ENCODE data around the gene LEP. TPM values are rescaled to one million over a fixed set of nuclear protein-coding genes. Genes with fewer than 3 reads are reported as not detected.

Gene LEP
- total RNA-seq, 1 experiment from 2014 or later: not detected

GRCh38 chr7:128259131-128260061 is 18.3 kb downstream of the LEP start:
- Mint-ChIP-seq H3K27ac (no peak overlapping the region), H3K4me3 (no peak overlapping the region), H3K27me3 (ENCODE audit: low read depth) (no peaks in the 10 kb centered on the region; the same call in 1 of the 2 replicates), H3K4me1 (peaks cover 32% of the 10 kb centered on the region), H3K36me3 (no peaks in the 10 kb centered on the region), H3K9me3 (peaks cover 2% of the 10 kb centered on the region; the same call in 1 of the 2 replicates)
- DNase-seq (ENCODE audit: low spot score) (no peak), ATAC-seq (peak; percentile 43; the same call in 1 of the 2 replicates)
- POLR2A ChIA-PET: no interaction called here
- TF ChIP-seq, protein P1, sequence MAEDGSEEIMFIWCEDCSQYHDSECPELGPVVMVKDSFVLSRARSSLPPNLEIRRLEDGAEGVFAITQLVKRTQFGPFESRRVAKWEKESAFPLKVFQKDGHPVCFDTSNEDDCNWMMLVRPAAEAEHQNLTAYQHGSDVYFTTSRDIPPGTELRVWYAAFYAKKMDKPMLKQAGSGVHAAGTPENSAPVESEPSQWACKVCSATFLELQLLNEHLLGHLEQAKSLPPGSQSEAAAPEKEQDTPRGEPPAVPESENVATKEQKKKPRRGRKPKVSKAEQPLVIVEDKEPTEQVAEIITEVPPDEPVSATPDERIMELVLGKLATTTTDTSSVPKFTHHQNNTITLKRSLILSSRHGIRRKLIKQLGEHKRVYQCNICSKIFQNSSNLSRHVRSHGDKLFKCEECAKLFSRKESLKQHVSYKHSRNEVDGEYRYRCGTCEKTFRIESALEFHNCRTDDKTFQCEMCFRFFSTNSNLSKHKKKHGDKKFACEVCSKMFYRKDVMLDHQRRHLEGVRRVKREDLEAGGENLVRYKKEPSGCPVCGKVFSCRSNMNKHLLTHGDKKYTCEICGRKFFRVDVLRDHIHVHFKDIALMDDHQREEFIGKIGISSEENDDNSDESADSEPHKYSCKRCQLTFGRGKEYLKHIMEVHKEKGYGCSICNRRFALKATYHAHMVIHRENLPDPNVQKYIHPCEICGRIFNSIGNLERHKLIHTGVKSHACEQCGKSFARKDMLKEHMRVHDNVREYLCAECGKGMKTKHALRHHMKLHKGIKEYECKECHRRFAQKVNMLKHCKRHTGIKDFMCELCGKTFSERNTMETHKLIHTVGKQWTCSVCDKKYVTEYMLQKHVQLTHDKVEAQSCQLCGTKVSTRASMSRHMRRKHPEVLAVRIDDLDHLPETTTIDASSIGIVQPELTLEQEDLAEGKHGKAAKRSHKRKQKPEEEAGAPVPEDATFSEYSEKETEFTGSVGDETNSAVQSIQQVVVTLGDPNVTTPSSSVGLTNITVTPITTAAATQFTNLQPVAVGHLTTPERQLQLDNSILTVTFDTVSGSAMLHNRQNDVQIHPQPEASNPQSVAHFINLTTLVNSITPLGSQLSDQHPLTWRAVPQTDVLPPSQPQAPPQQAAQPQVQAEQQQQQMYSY (CRISPR knock-in tag; IDR thresholded peaks at IDR 0.05): no peak
- TF ChIP-seq EMX1 (CRISPR knock-in tag; IDR thresholded peaks at IDR 0.05) (no peak), ZNF396 (CRISPR knock-in tag; IDR thresholded peaks at IDR 0.05; ENCODE audit: borderline replicate concordance) (no peak), MAX (CRISPR knock-in tag; IDR thresholded peaks at IDR 0.05) (no peak), ESRRA (CRISPR knock-in tag; IDR thresholded peaks at IDR 0.05; ENCODE audit: borderline replicate concordance) (no peak), ELF4 (CRISPR knock-in tag; IDR thresholded peaks at IDR 0.05; ENCODE audit: low read depth) (no peak), RELA (CRISPR knock-in tag; IDR thresholded peaks at IDR 0.05; ENCODE audit: borderline replicate concordance) (no peak), JUN (CRISPR knock-in tag; IDR thresholded peaks at IDR 0.05) (no peak), FOXK1 (CRISPR knock-in tag; IDR thresholded peaks at IDR 0.05) (no peak), ZNF121 (CRISPR knock-in tag; IDR thresholded peaks at IDR 0.05) (no peak), ZNF671 (CRISPR knock-in tag; IDR thresholded peaks at IDR 0.05) (no peak), E2F5 (CRISPR knock-in tag; IDR thresholded peaks at IDR 0.05) (no peak), MYBL2 (CRISPR knock-in tag; IDR thresholded peaks at IDR 0.05) (no peak), SOX15 (CRISPR knock-in tag; IDR thresholded peaks at IDR 0.05) (no peak)
- TF ChIP-seq, protein P2, sequence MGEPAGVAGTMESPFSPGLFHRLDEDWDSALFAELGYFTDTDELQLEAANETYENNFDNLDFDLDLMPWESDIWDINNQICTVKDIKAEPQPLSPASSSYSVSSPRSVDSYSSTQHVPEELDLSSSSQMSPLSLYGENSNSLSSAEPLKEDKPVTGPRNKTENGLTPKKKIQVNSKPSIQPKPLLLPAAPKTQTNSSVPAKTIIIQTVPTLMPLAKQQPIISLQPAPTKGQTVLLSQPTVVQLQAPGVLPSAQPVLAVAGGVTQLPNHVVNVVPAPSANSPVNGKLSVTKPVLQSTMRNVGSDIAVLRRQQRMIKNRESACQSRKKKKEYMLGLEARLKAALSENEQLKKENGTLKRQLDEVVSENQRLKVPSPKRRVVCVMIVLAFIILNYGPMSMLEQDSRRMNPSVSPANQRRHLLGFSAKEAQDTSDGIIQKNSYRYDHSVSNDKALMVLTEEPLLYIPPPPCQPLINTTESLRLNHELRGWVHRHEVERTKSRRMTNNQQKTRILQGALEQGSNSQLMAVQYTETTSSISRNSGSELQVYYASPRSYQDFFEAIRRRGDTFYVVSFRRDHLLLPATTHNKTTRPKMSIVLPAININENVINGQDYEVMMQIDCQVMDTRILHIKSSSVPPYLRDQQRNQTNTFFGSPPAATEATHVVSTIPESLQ (CRISPR knock-in tag; IDR thresholded peaks at IDR 0.05): no peak
- TF ChIP-seq, protein P3, sequence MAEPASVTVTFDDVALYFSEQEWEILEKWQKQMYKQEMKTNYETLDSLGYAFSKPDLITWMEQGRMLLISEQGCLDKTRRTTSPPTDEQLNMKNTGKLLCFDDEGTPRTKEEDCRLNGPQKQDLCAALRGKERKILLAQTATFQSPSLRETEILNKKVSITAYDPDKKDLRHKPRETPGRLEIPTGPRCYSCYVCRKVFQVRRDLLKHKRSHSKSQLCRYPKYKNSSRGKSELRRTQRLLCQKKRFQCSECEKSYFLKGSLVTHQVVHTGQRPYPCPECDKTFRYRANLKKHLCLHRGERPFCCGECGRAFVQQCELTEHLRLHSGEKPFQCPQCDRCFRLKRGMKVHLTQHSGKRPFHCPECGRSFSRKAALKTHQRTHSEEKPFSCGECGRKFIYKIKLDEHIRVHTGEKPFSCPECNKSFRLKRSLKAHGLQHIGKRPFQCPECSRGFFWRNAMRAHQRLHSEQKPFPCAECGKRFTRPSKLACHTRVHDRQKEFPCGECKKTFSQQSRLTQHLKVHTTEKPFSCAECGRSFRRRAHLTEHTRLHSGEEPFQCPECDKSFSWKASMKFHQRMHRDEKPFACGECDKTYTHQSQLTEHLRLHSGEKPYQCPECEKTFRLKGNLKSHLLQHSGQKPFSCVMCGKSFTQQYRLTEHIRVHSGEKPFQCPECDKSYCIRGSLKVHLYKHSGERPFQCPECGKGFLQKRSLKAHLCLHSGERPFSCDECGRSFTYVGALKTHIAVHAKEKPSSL (CRISPR knock-in tag; conservative IDR thresholded peaks at IDR 0.05): no peak
- TF ChIP-seq, protein P4, sequence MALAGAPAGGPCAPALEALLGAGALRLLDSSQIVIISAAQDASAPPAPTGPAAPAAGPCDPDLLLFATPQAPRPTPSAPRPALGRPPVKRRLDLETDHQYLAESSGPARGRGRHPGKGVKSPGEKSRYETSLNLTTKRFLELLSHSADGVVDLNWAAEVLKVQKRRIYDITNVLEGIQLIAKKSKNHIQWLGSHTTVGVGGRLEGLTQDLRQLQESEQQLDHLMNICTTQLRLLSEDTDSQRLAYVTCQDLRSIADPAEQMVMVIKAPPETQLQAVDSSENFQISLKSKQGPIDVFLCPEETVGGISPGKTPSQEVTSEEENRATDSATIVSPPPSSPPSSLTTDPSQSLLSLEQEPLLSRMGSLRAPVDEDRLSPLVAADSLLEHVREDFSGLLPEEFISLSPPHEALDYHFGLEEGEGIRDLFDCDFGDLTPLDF (CRISPR knock-in tag; IDR thresholded peaks at IDR 0.05): no peak
- TF ChIP-seq, protein P5, sequence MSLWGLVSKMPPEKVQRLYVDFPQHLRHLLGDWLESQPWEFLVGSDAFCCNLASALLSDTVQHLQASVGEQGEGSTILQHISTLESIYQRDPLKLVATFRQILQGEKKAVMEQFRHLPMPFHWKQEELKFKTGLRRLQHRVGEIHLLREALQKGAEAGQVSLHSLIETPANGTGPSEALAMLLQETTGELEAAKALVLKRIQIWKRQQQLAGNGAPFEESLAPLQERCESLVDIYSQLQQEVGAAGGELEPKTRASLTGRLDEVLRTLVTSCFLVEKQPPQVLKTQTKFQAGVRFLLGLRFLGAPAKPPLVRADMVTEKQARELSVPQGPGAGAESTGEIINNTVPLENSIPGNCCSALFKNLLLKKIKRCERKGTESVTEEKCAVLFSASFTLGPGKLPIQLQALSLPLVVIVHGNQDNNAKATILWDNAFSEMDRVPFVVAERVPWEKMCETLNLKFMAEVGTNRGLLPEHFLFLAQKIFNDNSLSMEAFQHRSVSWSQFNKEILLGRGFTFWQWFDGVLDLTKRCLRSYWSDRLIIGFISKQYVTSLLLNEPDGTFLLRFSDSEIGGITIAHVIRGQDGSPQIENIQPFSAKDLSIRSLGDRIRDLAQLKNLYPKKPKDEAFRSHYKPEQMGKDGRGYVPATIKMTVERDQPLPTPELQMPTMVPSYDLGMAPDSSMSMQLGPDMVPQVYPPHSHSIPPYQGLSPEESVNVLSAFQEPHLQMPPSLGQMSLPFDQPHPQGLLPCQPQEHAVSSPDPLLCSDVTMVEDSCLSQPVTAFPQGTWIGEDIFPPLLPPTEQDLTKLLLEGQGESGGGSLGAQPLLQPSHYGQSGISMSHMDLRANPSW (CRISPR knock-in tag; conservative IDR thresholded peaks at IDR 0.05; ENCODE audit: low read depth): no peak
- CTCF ChIA-PET: interaction anchor here (0.6 to 1.7 kb wide), 3 partner anchors 8 to 50 kb away, joined by 3 to 4 read pairs (median 3); no protein-coding TSS in a partner anchor

All from WTC11 (cell line).